A673 (cell line): Measurements from ENCODE around the gene PACRG. TPM values are rescaled to one million over a fixed set of nuclear protein-coding genes. Genes with fewer than 3 reads are reported as not detected.

Experiments
- BruUV-seq: library from RNA; stranded (reverse); fragments of 400-500 nt; replicated peaks from 2 replicates; lab custom pipeline; 2021; lab: Mats Ljungman, UMichigan
- CTCF ChIA-PET: fragments of 300-600 bp; sonication (Branson Sonifier 250); formaldehyde crosslinking; loops from one replicate; lab custom pipeline; 2022; ENCODE audit warnings: antibody characterized with exemption; lab: Charles Lee
- POLR2A ChIA-PET: fragments of 300-600 bp; sonication (Branson Sonifier 250); formaldehyde crosslinking; loops from one replicate; lab custom pipeline; 2022; ENCODE audit warnings: antibody characterized with exemption; ENCODE audit not compliant: low non-redundant PET; lab: Charles Lee
- DNase-seq: peaks from one replicate; pipeline ENCODE4 v3.0.0-alpha.2; 2015; ENCODE audit warnings: low spot score
- H3K27ac ChIP-seq: fragments of 200-600 bp; sonication (generic); 2 replicates; pipeline ENCODE4 v1.5.1; 2016; ENCODE audit warnings: mixed run types, low read depth, mild to moderate bottlenecking, mixed read lengths, antibody characterized with exemption, low read length; ENCODE audit not compliant: poor library complexity, severe bottlenecking
- H3K27me3 ChIP-seq: fragments of 200-600 bp; sonication (generic); replicated peaks from 2 replicates; pipeline ENCODE4 v1.6.1; 2017; ENCODE audit warnings: mixed run types, low read depth, mild to moderate bottlenecking, mixed read lengths, antibody characterized with exemption, low read length; ENCODE audit not compliant: insufficient read depth, poor library complexity
- H3K36me3 ChIP-seq: fragments of 200-600 bp; sonication (generic); 2 replicates; pipeline ENCODE4 v1.6.1; 2016; ENCODE audit warnings: mixed run types, mild to moderate bottlenecking, mixed read lengths, antibody characterized with exemption, low read length; ENCODE audit not compliant: insufficient read depth, poor library complexity, severe bottlenecking
- H3K4me1 ChIP-seq: fragments of 200-600 bp; sonication (generic); 2 replicates; pipeline ENCODE4 v1.6.1; 2017; ENCODE audit warnings: mixed run types, mild to moderate bottlenecking, mixed read lengths, antibody characterized with exemption, low read length; ENCODE audit not compliant: insufficient read depth, poor library complexity, severe bottlenecking
- H3K4me3 ChIP-seq: fragments of 200-600 bp; sonication (generic); 2 replicates; pipeline ENCODE4 v1.5.1; 2016; ENCODE audit warnings: low read depth, mixed run types, mild to moderate bottlenecking, mixed read lengths, low read length; ENCODE audit not compliant: poor library complexity, severe bottlenecking
- H3K9me3 ChIP-seq: fragments of 200-600 bp; sonication (generic); 2 replicates; pipeline ENCODE4 v1.6.1; 2016; ENCODE audit warnings: mixed run types, low read depth, mild to moderate bottlenecking, mixed read lengths, antibody characterized with exemption, low read length; ENCODE audit not compliant: poor library complexity, severe bottlenecking
- CTCF ChIP-seq: fragments of 300-800, 200-600 bp; sonication (generic); conservative IDR thresholded peaks from 2 replicates; pipeline ENCODE4 v1.5.1; 2017; ENCODE audit warnings: low read depth, mild to moderate bottlenecking, antibody characterized with exemption, low read length, moderate library complexity, mixed read lengths
- EZH2 ChIP-seq: fragments of 200-600 bp; sonication (generic); IDR thresholded peaks from 2 replicates; pipeline ENCODE4 v1.6.1; 2017; ENCODE audit warnings: borderline replicate concordance, low read depth, mild to moderate bottlenecking, mixed read lengths, antibody characterized with exemption, low read length; ENCODE audit not compliant: poor library complexity, severe bottlenecking
- intact Hi-C: fragments of 100-400 bp; cut with micrococcal nuclease; formaldehyde crosslinking; loops from one replicate; pipeline ENCODE4 v1.10.0; 2022; ENCODE audit not compliant: unreplicated experiment
- total RNA-seq: library from RNA; stranded (reverse); gene quantifications from 2 replicates; pipeline ENCODE4 v1.2.3, GENCODE V29; 2021

The PACRG gene
- total RNA-seq, 1 experiment from 2014 or later, result not detected

GRCh38 chr6:162706232-162706631, 21.5 kb upstream of the PACRG start:
- Histone ChIP-seq H3K36me3 (no peaks in the 10 kb centered on the region), H3K4me1 (no peaks in the 10 kb centered on the region), H3K9me3 (no peaks in the 10 kb centered on the region), H3K27me3 (no peaks in the 10 kb centered on the region), H3K4me3 (no peak overlapping the region), H3K27ac (no peak overlapping the region)
- peak; percentile 19 for DNase-seq
- ChIA-PET CTCF (no interaction called here), POLR2A (no interaction called here)
- BruUV-seq, result no TSS peak
- intact Hi-C loops, result no loop called here
- TF ChIP-seq CTCF (no peak), EZH2 (no peak)

GRCh38 chr6:162708971-162709370, 18.8 kb upstream of the PACRG start:
- CTCF ChIA-PET, result no interaction called here
- H3K36me3 ChIP-seq, result no peaks in the 10 kb centered on the region
- no peak overlapping the region for H3K27ac ChIP-seq
- no peaks in the 10 kb centered on the region for H3K4me1 ChIP-seq
- TF ChIP-seq EZH2 (no peak), CTCF (no peak)
- H3K9me3 ChIP-seq, result no peaks in the 10 kb centered on the region
- no TSS peak for BruUV-seq
- no peak overlapping the region for H3K4me3 ChIP-seq
- intact Hi-C loops, result no loop called here
- POLR2A ChIA-PET, result no interaction called here
- no peaks in the 10 kb centered on the region for H3K27me3 ChIP-seq
- DNase-seq, result peak; percentile 52

GRCh38 chr6:162709431-162709830, 18.3 kb upstream of the PACRG start:
- intact Hi-C loops, result no loop called here
- TF ChIP-seq EZH2 (no peak), CTCF (no peak)
- H3K4me1 ChIP-seq, result no peaks in the 10 kb centered on the region
- H3K36me3 ChIP-seq, result no peaks in the 10 kb centered on the region
- no peak for DNase-seq
- no peak overlapping the region for H3K4me3 ChIP-seq
- H3K9me3 ChIP-seq, result no peaks in the 10 kb centered on the region
- BruUV-seq, result no TSS peak
- ChIA-PET CTCF (no interaction called here), POLR2A (no interaction called here)
- no peak overlapping the region for H3K27ac ChIP-seq
- no peaks in the 10 kb centered on the region for H3K27me3 ChIP-seq
